HG03045 (cell line): ENCODE results near the gene DOP1B.
"Not testable (repeated sequence)": the region's sequence is repeated elsewhere in the genome, so short reads cannot be mapped to it uniquely, and the experiment has no call there.

Source experiments
- ATAC-seq: cut with Tn5 transposase; IDR thresholded peaks from one replicate; pipeline ENCODE4 v1.9.1; 2021; ENCODE audit warnings: mild to moderate bottlenecking, moderate library complexity; ENCODE audit not compliant: unreplicated experiment

DOP1B gene

GRCh38 chr21:36170823-36171222, 14.2 kb downstream of the DOP1B start:
- no peak for ATAC-seq

- ATAC-seq = no peak
Measured at GRCh38 chr21:36171336-36171735, 14.7 kb downstream of the DOP1B start.

- no peak for ATAC-seq
Measured at GRCh38 chr21:36171741-36172331, 15.2 kb downstream of the DOP1B start.

- no peak for ATAC-seq
Measured at GRCh38 chr21:36174780-36175179, 18.2 kb downstream of the DOP1B start.

- ATAC-seq = no peak
Measured at GRCh38 chr21:36175771-36176565, 19.3 kb downstream of the DOP1B start.

- ATAC-seq = no peak
Measured at GRCh38 chr21:36178349-36178748, 21.7 kb downstream of the DOP1B start.

- no peak for ATAC-seq
Measured at GRCh38 chr21:36179145-36179544, 22.5 kb downstream of the DOP1B start.

- no peak for ATAC-seq
Measured at GRCh38 chr21:36180963-36181362, 24.3 kb downstream of the DOP1B start.

GRCh38 chr21:36183144-36183795, 26.6 kb downstream of the DOP1B start:
- no peak for ATAC-seq

- no peak for ATAC-seq
Measured at GRCh38 chr21:36184545-36184944, 27.9 kb downstream of the DOP1B start.

- ATAC-seq = no peak
Measured at GRCh38 chr21:36185523-36185922, 28.9 kb downstream of the DOP1B start.

- ATAC-seq = no peak
Measured at GRCh38 chr21:36186081-36186480, 29.5 kb downstream of the DOP1B start.

GRCh38 chr21:36186506-36187399, 30.1 kb downstream of the DOP1B start:
- no peak for ATAC-seq

- no peak for ATAC-seq
Measured at GRCh38 chr21:36188081-36188681, 31.6 kb downstream of the DOP1B start.

- no peak for ATAC-seq
Measured at GRCh38 chr21:36188937-36189336, 32.3 kb downstream of the DOP1B start.

GRCh38 chr21:36190736-36191135, 34.1 kb downstream of the DOP1B start:
- ATAC-seq = no peak

- ATAC-seq = no peak
Measured at GRCh38 chr21:36193200-36193599, 36.6 kb downstream of the DOP1B start.

GRCh38 chr21:36194024-36194423, 37.4 kb downstream of the DOP1B start:
- no peak for ATAC-seq

- ATAC-seq = no peak
Measured at GRCh38 chr21:36195613-36196012, 39.0 kb downstream of the DOP1B start.

- ATAC-seq = no peak
Measured at GRCh38 chr21:36199021-36199420, 42.4 kb downstream of the DOP1B start.

GRCh38 chr21:36199575-36199974, 43.0 kb downstream of the DOP1B start:
- not testable (repeated sequence) for ATAC-seq
